IPS-20b (cell line): ENCODE measurements around the gene PCYT1A.

ENCODE experiments used
- H3K27ac ChIP-seq: one replicate; pipeline ENCODE4 v1.5.1; 2013; ENCODE audit warnings: low read length
- H3K27me3 ChIP-seq: 2 replicates; pipeline ENCODE4 v1.6.1; 2013; ENCODE audit warnings: mild to moderate bottlenecking, low read length, inconsistent platforms; ENCODE audit not compliant: insufficient read depth
- H3K36me3 ChIP-seq: 2 replicates; pipeline ENCODE4 v1.6.1; 2013; ENCODE audit warnings: low read depth, mild to moderate bottlenecking, inconsistent platforms, low read length, moderate library complexity; ENCODE audit not compliant: insufficient read depth
- H3K4me1 ChIP-seq: 2 replicates; pipeline ENCODE4 v1.6.1; 2013; ENCODE audit warnings: mild to moderate bottlenecking, control low read depth, inconsistent platforms, low read length, moderate library complexity; ENCODE audit not compliant: insufficient read depth
- H3K4me3 ChIP-seq: 2 replicates; pipeline ENCODE4 v1.5.1; 2013; ENCODE audit warnings: mild to moderate bottlenecking, low read length, inconsistent platforms
- H3K9ac ChIP-seq: 2 replicates; pipeline ENCODE4 v1.6.1; 2013; ENCODE audit warnings: low read depth, mild to moderate bottlenecking, inconsistent platforms, low read length, moderate library complexity
- H3K9me3 ChIP-seq: 2 replicates; pipeline ENCODE4 v1.6.1; 2013; ENCODE audit warnings: mild to moderate bottlenecking, low read depth, low read length, inconsistent platforms; ENCODE audit not compliant: insufficient read depth

PCYT1A gene

GRCh38 chr3:196232882-196233251 lies 54.7 kb downstream of the PCYT1A start:
- H3K27ac ChIP-seq: no peak overlapping the region

DNA sequence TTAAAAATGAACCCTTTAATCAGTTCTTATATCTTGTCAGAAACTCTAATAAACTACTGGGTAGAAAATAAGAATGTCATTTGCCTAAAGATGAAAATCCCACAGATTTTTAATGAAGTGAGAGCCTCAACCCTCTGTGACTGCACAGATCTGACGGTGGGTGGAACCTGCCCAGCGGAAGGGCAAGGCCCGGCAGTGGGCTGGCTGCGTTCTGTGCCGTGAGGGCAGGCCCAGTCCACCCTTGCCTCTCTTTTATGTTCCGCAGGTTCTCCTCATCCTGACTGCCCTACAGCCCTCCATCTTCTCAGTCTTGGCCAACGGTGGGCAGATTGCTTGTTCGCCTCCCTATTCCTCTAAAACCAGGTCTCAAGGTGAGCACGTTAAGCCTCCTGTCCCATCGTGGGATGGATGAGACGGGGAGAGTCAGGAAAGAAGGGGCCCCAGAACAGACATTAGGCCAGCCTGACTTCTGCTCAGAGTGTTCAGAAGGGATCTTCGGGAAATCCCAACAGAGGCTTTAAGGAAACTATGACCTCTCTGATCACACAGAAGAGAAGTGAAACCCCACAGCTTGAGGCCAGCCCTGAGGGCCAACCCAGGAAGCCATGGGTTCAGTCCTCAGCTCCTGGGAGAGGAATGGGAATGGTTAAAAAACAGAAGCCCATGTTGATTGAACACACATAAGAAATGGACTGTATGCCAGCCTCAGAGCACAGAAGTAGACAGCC lies 55.2 kb downstream of the PCYT1A start:
- peaks cover 9% of the 10 kb centered on the region; the same call in 1 of the 2 replicates for H3K36me3 ChIP-seq
- H3K4me1 ChIP-seq: no peaks in the 10 kb centered on the region
- no peak overlapping the region for H3K9ac ChIP-seq
- H3K9me3 ChIP-seq: no peaks in the 10 kb centered on the region
- no peaks in the 10 kb centered on the region for H3K27me3 ChIP-seq
- no peak overlapping the region for H3K4me3 ChIP-seq
- H3K27ac ChIP-seq: no peak overlapping the region

More at GRCh38 chr3:196232882-196233251, 54.7 kb downstream of the PCYT1A start:
- H3K27me3 ChIP-seq: no peaks in the 10 kb centered on the region
- no peaks in the 10 kb centered on the region for H3K4me1 ChIP-seq
- no peaks in the 10 kb centered on the region for H3K9me3 ChIP-seq
- H3K4me3 ChIP-seq: no peak overlapping the region
- H3K9ac ChIP-seq: no peak overlapping the region
- peaks cover 15% of the 10 kb centered on the region; the same call in 1 of the 2 replicates for H3K36me3 ChIP-seq

DNA sequence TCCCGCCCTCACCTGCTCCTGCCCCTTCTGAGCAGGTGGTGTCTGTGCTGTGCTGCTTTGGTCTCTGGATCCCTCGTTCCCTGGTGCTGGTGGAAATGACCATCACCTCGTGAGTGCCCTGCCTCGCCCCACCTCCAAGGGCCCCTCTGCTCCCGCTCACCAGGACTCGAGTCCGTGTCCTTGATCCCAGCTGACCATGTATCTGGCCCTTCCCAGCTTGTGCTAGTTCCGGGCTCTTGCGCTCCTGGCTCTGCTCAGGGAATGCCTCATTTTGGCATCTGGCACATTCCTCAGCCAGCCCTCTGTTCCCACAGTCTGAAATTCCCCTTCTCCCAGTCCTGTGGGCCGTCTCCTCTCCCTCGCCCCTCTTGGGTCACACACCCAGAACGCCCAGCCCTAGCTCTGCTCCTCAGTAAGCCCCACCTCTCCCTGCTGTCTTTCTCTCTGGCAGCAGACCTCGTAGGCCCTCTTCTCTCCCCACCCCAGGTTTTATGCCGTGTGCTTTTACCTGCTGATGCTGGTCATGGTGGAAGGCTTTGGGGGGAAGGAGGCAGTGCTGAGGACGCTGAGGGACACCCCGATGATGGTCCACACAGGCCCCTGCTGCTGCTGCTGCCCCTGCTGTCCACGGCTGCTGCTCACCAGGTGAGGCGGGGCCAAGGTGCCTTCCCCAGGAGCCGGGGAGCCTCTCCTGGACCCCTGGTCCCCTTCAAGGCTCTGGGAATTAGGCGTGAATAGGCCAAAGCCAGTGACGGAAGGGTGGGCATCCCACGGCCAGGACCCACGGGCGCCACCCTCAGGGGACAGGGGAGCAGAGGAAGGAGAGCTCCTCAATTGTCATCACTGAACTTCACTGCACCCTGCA lies 59.7 kb downstream of the PCYT1A start:
- Histone ChIP-seq H3K9me3 (no peaks in the 10 kb centered on the region), H3K27ac (no peak overlapping the region)

DNA sequence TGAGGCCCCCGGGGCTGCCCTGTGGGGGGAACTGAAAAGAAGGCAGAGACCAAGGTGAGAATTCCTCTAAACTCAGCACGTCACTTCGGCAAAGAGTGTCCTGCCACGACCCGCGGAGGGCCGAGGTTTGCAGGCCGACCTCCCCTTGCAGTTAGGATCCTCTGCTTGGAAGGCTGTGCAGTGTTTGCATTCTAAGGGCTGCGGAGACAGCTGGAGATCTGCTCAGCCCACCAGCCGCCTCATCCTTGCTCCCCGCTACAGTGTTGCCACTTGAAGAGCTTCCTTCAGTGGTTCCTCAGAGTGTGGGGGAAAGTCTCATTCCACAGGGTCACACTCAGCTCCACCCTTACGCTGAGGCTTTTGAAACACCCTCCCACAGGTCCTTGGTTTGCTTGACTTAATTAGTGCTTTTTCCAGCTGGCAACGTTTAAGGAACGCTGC lies 60.4 kb downstream of the PCYT1A start:
- Histone ChIP-seq H3K4me1 (no peaks in the 10 kb centered on the region), H3K9me3 (no peaks in the 10 kb centered on the region), H3K27me3 (no peaks in the 10 kb centered on the region), H3K36me3 (0 out of 2 replicates have a peak, but pooled peaks cover 4% of the 10 kb centered on the region), H3K4me3 (no peak overlapping the region), H3K9ac (no peak overlapping the region), H3K27ac (no peak overlapping the region)

More for the DNA sequence above, 59.7 kb downstream of the PCYT1A start:
- Histone ChIP-seq H3K9ac (no peak overlapping the region), H3K27me3 (no peaks in the 10 kb centered on the region), H3K4me1 (no peaks in the 10 kb centered on the region), H3K36me3 (0 out of 2 replicates have a peak, but pooled peaks cover 4% of the 10 kb centered on the region), H3K4me3 (no peak overlapping the region)

- Histone ChIP-seq H3K4me1 (no peaks in the 10 kb centered on the region), H3K4me3 (no peak overlapping the region), H3K36me3 (no peaks in the 10 kb centered on the region), H3K27me3 (no peaks in the 10 kb centered on the region), H3K27ac (no peak overlapping the region), H3K9me3 (no peaks in the 10 kb centered on the region), H3K9ac (no peak overlapping the region)
Observed at GRCh38 chr3:196225763-196226364, 61.7 kb downstream of the PCYT1A start.

- Histone ChIP-seq H3K27me3 (no peaks in the 10 kb centered on the region), H3K4me1 (no peaks in the 10 kb centered on the region), H3K36me3 (no peaks in the 10 kb centered on the region), H3K9me3 (no peaks in the 10 kb centered on the region), H3K4me3 (no peak overlapping the region), H3K27ac (no peak overlapping the region), H3K9ac (no peak overlapping the region)
Observed at GRCh38 chr3:196225086-196225485, 62.4 kb downstream of the PCYT1A start.

DNA sequence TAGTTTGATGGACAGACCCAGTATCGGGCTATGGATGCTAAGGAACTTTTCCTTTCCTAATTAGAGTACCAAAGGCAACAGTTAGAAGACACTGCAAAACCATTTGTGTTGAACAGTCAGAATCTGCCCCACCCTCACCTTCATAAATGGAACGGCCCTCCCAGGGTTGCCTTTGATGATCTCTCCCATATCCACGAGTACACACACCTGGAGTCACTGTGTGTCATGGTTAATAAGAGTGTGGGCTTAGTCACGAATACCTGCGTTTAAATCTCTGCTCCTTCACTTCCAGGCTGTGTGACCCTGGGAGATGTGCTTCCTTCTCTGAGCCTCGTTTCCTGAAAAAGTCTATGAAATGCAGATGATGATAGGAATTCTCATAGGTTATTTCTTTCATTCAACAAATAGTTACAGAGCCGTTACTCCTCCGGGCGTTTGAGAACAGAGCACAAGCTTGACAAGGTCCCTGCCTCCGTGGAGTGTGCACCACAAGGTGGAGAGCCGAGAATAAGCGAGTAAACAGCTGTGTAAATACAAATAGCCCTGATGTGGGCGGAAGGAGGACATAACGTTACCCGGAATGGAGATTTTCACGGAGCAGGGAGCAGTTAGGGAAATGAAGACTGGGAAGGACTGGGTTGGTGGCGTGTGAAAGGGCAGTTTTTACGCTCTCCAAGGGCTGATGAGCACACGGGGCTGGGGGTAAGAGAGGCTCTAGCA lies 64.5 kb downstream of the PCYT1A start:
- Histone ChIP-seq H3K4me1 (peaks cover 4% of the 10 kb centered on the region; the same call in 1 of the 2 replicates), H3K9ac (no peak overlapping the region), H3K9me3 (no peaks in the 10 kb centered on the region), H3K4me3 (no peak overlapping the region), H3K36me3 (no peaks in the 10 kb centered on the region), H3K27me3 (no peaks in the 10 kb centered on the region), H3K27ac (no peak overlapping the region)

DNA sequence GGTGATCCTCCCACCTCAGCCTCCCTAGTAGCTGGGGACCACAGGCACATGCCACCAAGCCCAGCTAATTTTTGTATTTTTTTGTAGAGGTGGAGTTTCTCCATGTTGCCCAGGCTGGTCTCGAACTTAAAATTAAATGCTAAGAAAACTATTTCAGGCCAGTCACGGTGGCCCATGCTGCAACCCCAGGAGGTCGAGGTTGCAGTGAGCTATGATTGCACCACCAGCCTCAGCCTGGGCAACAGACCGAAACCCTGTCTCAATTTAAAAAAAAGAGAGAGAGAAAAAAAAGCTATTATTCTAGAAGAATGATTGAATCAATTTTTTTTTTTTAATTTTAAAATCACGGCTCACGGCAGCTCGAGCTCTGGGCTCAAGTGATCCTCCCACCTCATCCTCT lies 66.5 kb downstream of the PCYT1A start:
- no peak overlapping the region for H3K9ac ChIP-seq
- H3K9me3 ChIP-seq: no peaks in the 10 kb centered on the region
- H3K4me3 ChIP-seq: no peak overlapping the region
- peaks cover 5% of the 10 kb centered on the region; the same call in 1 of the 2 replicates for H3K4me1 ChIP-seq
- no peak overlapping the region for H3K27ac ChIP-seq
- peaks cover 7% of the 10 kb centered on the region; the same call in 1 of the 2 replicates for H3K27me3 ChIP-seq
- H3K36me3 ChIP-seq: no peaks in the 10 kb centered on the region

GRCh38 chr3:196220587-196220986 lies 66.9 kb downstream of the PCYT1A start:
- peaks cover 7% of the 10 kb centered on the region; the same call in 1 of the 2 replicates for H3K27me3 ChIP-seq
- no peak overlapping the region for H3K27ac ChIP-seq
- no peaks in the 10 kb centered on the region for H3K9me3 ChIP-seq
- H3K4me1 ChIP-seq: peaks cover 9% of the 10 kb centered on the region; the same call in 1 of the 2 replicates
- H3K9ac ChIP-seq: no peak overlapping the region
- no peaks in the 10 kb centered on the region for H3K36me3 ChIP-seq
- no peak overlapping the region for H3K4me3 ChIP-seq

- Histone ChIP-seq H3K27me3 (peaks cover 7% of the 10 kb centered on the region; the same call in 1 of the 2 replicates), H3K27ac (no peak overlapping the region), H3K9me3 (no peaks in the 10 kb centered on the region), H3K4me3 (no peak overlapping the region), H3K9ac (no peak overlapping the region), H3K4me1 (peaks cover 9% of the 10 kb centered on the region; the same call in 1 of the 2 replicates), H3K36me3 (no peaks in the 10 kb centered on the region)
Observed at GRCh38 chr3:196219970-196220311, 67.6 kb downstream of the PCYT1A start.
